DOHH2 (cell line): ENCODE measurements around the gene SIM1.

Experiments
- CTCF ChIP-seq: fragments of 200-600 bp; sonication (generic); IDR thresholded peaks from one replicate; pipeline ENCODE4 v1.5.1; 2014; ENCODE audit warnings: antibody characterized with exemption, mild to moderate bottlenecking, low read depth, low read length; ENCODE audit not compliant: poor library complexity, severe bottlenecking
- EZH2phosphoT487 ChIP-seq: fragments of 200-600 bp; sonication (generic); IDR thresholded peaks from 2 replicates; pipeline ENCODE4 v1.6.1; 2017; ENCODE audit warnings: borderline replicate concordance, mild to moderate bottlenecking, antibody characterized with exemption, low read length, moderate library complexity, mixed read lengths

- no peak for TF ChIP-seq CTCF
- TF ChIP-seq EZH2phosphoT487, result no peak
Observed at GRCh38 chr6:100459592-100460184, 5.0 kb downstream of the SIM1 start.
